Measurements from ENCODE around the gene SSR1.

DNA sequence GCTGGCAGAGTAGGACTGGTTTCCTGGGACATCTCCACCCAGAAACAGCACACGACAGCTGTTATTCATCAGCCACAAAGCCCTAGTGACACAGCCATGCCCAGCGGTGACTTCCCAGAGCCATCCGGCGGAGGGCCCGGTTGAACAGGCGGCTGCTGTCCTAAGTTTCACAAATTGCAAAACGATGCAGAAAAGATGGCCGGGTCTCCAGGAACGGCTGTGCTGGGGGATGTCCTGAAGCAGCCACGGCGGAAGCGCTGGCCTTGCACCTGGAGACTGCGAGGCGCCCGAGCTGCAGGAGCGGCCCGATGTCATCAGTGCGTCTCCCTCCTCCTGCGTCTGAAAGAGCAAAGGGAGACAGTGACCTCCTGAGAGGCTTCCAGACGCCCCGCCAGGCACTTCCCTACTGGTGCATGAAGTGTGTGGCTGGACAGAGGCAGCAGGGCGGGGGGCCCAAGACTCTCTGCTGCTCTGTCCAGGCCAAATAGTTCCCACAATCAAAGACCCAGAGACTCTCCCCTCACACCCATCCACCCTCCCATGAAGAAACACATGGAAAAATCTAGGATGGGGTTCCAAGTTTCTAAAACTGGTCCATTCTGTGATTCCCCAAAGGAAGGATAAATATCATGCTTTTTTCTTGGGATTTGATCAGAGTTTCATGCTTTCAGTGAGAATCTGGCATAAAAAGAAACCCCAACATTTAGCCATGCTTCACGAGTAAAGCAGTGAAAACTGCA lies 44.0 kb downstream of the SSR1 start:
- no peak for TF ChIP-seq MBNL3 (CRISPR knock-in tag; conservative IDR thresholded peaks at IDR 0.05)
- no peak for TF ChIP-seq ZKSCAN1 (IDR thresholded peaks at IDR 0.05; ENCODE audit: low read length)
- no peak for TF ChIP-seq POLR2AphosphoS2 (IDR thresholded peaks at IDR 0.05; ENCODE audit: low read depth, low read length)
- TF ChIP-seq ZNF75D (CRISPR knock-in tag; IDR thresholded peaks at IDR 0.05; ENCODE audit: borderline replicate concordance): no peak
